ENCODE data around the gene KCNK7.

DNA sequence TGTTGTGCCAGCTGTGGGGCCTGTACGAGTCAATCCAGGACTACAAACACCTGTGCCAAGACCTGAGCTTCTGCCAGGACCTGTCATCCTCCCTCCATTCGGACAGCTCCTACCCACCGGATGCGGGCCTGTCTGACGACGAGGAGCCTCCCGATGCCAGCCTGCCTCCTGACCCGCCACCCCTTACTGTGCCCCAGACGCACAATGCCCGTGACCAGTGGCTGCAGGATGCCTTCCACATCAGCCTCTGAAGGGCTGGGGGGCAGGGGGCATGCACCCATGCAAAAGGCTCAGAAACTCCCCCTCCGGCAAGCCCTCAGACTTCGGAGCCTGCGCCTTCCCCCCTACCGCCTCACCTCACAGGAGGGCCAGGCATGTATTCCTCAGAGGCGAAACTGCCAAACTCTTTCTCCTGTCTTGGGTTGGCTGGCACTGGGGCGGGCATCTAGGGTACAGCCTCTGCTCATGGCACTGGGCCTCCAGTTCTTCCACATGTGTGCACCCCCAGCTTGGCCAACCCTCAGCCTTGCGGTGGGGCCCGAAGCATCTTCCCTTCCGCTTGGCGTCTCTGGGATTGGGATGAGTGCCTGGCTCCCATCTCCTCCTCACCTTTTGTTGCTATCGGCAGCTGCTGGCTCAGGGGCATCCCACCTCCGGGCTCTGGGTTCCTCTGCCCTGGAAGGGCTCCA is 22.1 kb downstream of the KCNK7 start:
- TF ChIP-seq POLR2A (IDR thresholded peaks at IDR 0.05; ENCODE audit: low read depth, low read length) = no peak
- no peak for TF ChIP-seq TAF1 (IDR thresholded peaks at IDR 0.05; ENCODE audit: low read depth, low read length)
- no peak for TF ChIP-seq POLR2AphosphoS5 (IDR thresholded peaks at IDR 0.05; ENCODE audit: low read depth, low read length)
- no peak for TF ChIP-seq SPI1 (IDR thresholded peaks at IDR 0.05; ENCODE audit: low read depth, low read length)

Data from GM12891 (cell line).